GM23338 (cell line): ENCODE results near the gene SMOC2. TPM values are rescaled to one million over a fixed set of nuclear protein-coding genes. Genes with fewer than 3 reads are reported as not detected.

Source experiments
- ATAC-seq: fragments of 200-7000 bp; cut with Tn5 transposase; 3 replicates; pipeline ENCODE4 v1.9.1; 2020
- DNase-seq: peaks from one replicate; pipeline ENCODE4 v3.0.0-alpha.2; 2015; ENCODE audit warnings: low spot score
- H2AFZ ChIP-seq: fragments of 200-600 bp; sonication (generic); 2 replicates; pipeline ENCODE4 v1.8.0; 2016; ENCODE audit warnings: antibody characterized with exemption, mild to moderate bottlenecking, moderate library complexity
- H3F3A ChIP-seq: fragments of 200-600 bp; sonication (generic); replicated peaks from 2 replicates; pipeline ENCODE4 v1.8.0; 2017; ENCODE audit warnings: antibody characterized with exemption, mixed run types, low read depth
- H3K27ac ChIP-seq: fragments of 200-600 bp; sonication (generic); 2 replicates; pipeline ENCODE4 v1.6.1; 2016; ENCODE audit warnings: low read depth
- H3K27me3 ChIP-seq: fragments of 200-600 bp; sonication (generic); 2 replicates; pipeline ENCODE4 v1.8.0; 2016; ENCODE audit warnings: mild to moderate bottlenecking, mixed run types, moderate library complexity; ENCODE audit not compliant: insufficient read depth
- H3K36me3 ChIP-seq: fragments of 200-600 bp; sonication (generic); 2 replicates; pipeline ENCODE4 v1.8.0; 2016; ENCODE audit warnings: mild to moderate bottlenecking; ENCODE audit not compliant: insufficient read depth
- H3K4me1 ChIP-seq: fragments of 200-600 bp; sonication (generic); 2 replicates; pipeline ENCODE4 v1.8.0; 2016; ENCODE audit warnings: mild to moderate bottlenecking, moderate library complexity; ENCODE audit not compliant: insufficient read depth
- H3K4me2 ChIP-seq: fragments of 200-600 bp; sonication (generic); 2 replicates; pipeline ENCODE4 v1.7.1; 2017; ENCODE audit warnings: mixed run types
- H3K4me3 ChIP-seq: fragments of 200-600 bp; sonication (generic); 2 replicates; pipeline ENCODE4 v1.6.1; 2016; ENCODE audit warnings: mixed run types
- H3K79me2 ChIP-seq: fragments of 200-600 bp; sonication (generic); replicated peaks from 2 replicates; pipeline ENCODE4 v1.8.0; 2017; ENCODE audit warnings: mild to moderate bottlenecking; ENCODE audit not compliant: insufficient read depth
- H3K9me2 ChIP-seq: fragments of 200-600 bp; sonication (generic); 2 replicates; pipeline ENCODE4 v1.8.0; 2017; ENCODE audit not compliant: insufficient read depth
- H4K20me1 ChIP-seq: fragments of 200-600 bp; sonication (generic); replicated peaks from 2 replicates; pipeline ENCODE4 v1.8.0; 2017; ENCODE audit warnings: mild to moderate bottlenecking; ENCODE audit not compliant: insufficient read depth
- H3K27ac Mint-ChIP-seq: 2 replicates; pipeline ENCODE4 v1.8.0; 2020; ENCODE audit warnings: inconsistent platforms, mild to moderate bottlenecking, moderate library complexity, mixed read lengths
- H3K27me3 Mint-ChIP-seq: 3 replicates; pipeline ENCODE4 v1.8.0; 2022; ENCODE audit warnings: low read depth, mild to moderate bottlenecking, moderate library complexity, mixed read lengths, inconsistent platforms; ENCODE audit not compliant: insufficient read depth, poor library complexity
- H3K36me3 Mint-ChIP-seq: 3 replicates; pipeline ENCODE4 v1.8.0; 2021; ENCODE audit warnings: low read depth, mild to moderate bottlenecking, inconsistent platforms, moderate library complexity, mixed read lengths
- H3K4me1 Mint-ChIP-seq: 3 replicates; pipeline ENCODE4 v1.8.0; 2020; ENCODE audit warnings: mild to moderate bottlenecking, inconsistent platforms, mixed read lengths
- H3K4me3 Mint-ChIP-seq: 3 replicates; pipeline ENCODE4 v1.8.0; 2021; ENCODE audit warnings: moderate library complexity, mild to moderate bottlenecking, inconsistent platforms, mixed read lengths
- H3K9me3 Mint-ChIP-seq: 3 replicates; pipeline ENCODE4 v1.8.0; 2020; ENCODE audit warnings: moderate library complexity, mild to moderate bottlenecking, inconsistent platforms, mixed read lengths
- CREB1 ChIP-seq: fragments of 250-450 bp; sonication (Bioruptor Pico); IDR thresholded peaks from 2 replicates; pipeline ENCODE4 v1.5.0; 2020; ENCODE audit warnings: low read depth, mild to moderate bottlenecking, moderate library complexity
- CTCF ChIP-seq, 2 experiments: fragments of 200-600 bp in 1 of 2; sonication (generic) in 1 of 2; conservative IDR thresholded peaks; 2 replicates each; pipeline versions ENCODE4 v1.5.1 to v1.6.1; 2016 to 2017; ENCODE audit warnings: antibody characterized with exemption in 2 of 2, low read depth in 2 of 2, mild to moderate bottlenecking in 2 of 2, moderate library complexity in 1 of 2
- EZH2 ChIP-seq: fragments of 200-600 bp; sonication (generic); IDR thresholded peaks from one replicate; pipeline ENCODE4 v1.8.0; 2017; ENCODE audit warnings: antibody characterized with exemption, mild to moderate bottlenecking, low read depth; ENCODE audit not compliant: unreplicated experiment
- EZH2phosphoT487 ChIP-seq: fragments of 200-600 bp; sonication (generic); IDR thresholded peaks from one replicate; pipeline ENCODE4 v1.8.1; 2018; ENCODE audit warnings: antibody characterized with exemption; ENCODE audit not compliant: unreplicated experiment
- JUNB ChIP-seq: IDR thresholded peaks from one replicate; pipeline ENCODE4 v1.6.1; 2016; ENCODE audit warnings: antibody characterized with exemption; ENCODE audit not compliant: unreplicated experiment
- NANOG ChIP-seq: IDR thresholded peaks from 2 replicates; pipeline ENCODE4 v1.6.1; 2016; ENCODE audit warnings: antibody characterized with exemption, borderline replicate concordance
- POLR2AphosphoS5 ChIP-seq: IDR thresholded peaks from 2 replicates; pipeline ENCODE4 v1.6.1; 2016; ENCODE audit warnings: antibody characterized with exemption, low read depth
- STAT1 ChIP-seq: IDR thresholded peaks from one replicate; pipeline ENCODE4 v1.6.1; 2016; ENCODE audit warnings: antibody characterized with exemption; ENCODE audit not compliant: unreplicated experiment
- ZNF114 ChIP-seq: fragments of 250-450 bp; sonication (Bioruptor Pico); IDR thresholded peaks from 2 replicates; pipeline ENCODE4 v1.5.0; 2020; ENCODE audit warnings: mild to moderate bottlenecking, moderate library complexity
- ZNF331 ChIP-seq: fragments of 250-450 bp; sonication (Bioruptor Pico); IDR thresholded peaks from 2 replicates; pipeline ENCODE4 v1.5.0; 2020; ENCODE audit warnings: low read depth, mild to moderate bottlenecking, moderate library complexity
- polyA plus RNA-seq: library from polyadenylated mRNA; unstranded; fragments of >200 nt; fragmentation: Nextera tagmentation; extraction: Ambion mirVana; gene quantifications from 2 replicates; pipeline ENCODE4 v1.2.1, GENCODE V29; 2016
- total RNA-seq: library from RNA; depleted of rRNA; stranded (reverse); fragments of >200 nt; shearing (Covaris generic); gene quantifications from 2 replicates; pipeline ENCODE4 v1.2.3, GENCODE V29; 2014
- TF ChIP-seq, protein P1 (sequence below): IDR thresholded peaks from one replicate; pipeline ENCODE4 v1.6.1; 2018; ENCODE audit warnings: antibody characterized with exemption; ENCODE audit not compliant: unreplicated experiment
- TF ChIP-seq, protein P2 (sequence below): IDR thresholded peaks from 2 replicates; pipeline ENCODE4 v1.6.1; 2016; ENCODE audit warnings: antibody characterized with exemption
- TF ChIP-seq, protein P3 (sequence below): fragments of 250-450 bp; sonication (Bioruptor Pico); IDR thresholded peaks from 2 replicates; pipeline ENCODE4 v1.5.0; 2020; ENCODE audit warnings: mild to moderate bottlenecking, moderate library complexity

The SMOC2 gene
- total and polyA plus RNA-seq, 2 experiments from 2014 or later = 4.3 to 6.5 TPM

- H3K4me2 ChIP-seq = no peak overlapping the region
- Mint-ChIP-seq H3K27ac (no peak overlapping the region), H3K9me3 (peaks cover under 1% of the 10 kb centered on the region)
These were observed 270.8 kb downstream of the SMOC2 start for GRCh38 chr6:168711666-168712300.

More at GRCh38 chr6:168711666-168712300, 270.8 kb downstream of the SMOC2 start:
- Histone ChIP-seq H3F3A (no peaks in the 10 kb centered on the region), H3K79me2 (no peaks in the 10 kb centered on the region), H3K36me3 (no peaks in the 10 kb centered on the region), H3K9me2 (peaks cover 14% of the 10 kb centered on the region; the same call in 1 of the 2 replicates), H3K4me3 (no peak overlapping the region), H3K27ac (no peak overlapping the region), H3K4me1 (no peaks in the 10 kb centered on the region), H4K20me1 (no peaks in the 10 kb centered on the region), H3K27me3 (no peaks in the 10 kb centered on the region), H2AFZ (no peak overlapping the region)
- TF ChIP-seq STAT1 (no peak), ZNF331 (CRISPR knock-in tag) (no peak), EZH2phosphoT487 (no peak), JUNB (no peak), CREB1 (CRISPR knock-in tag) (no peak), POLR2AphosphoS5 (no peak), CTCF (conservative IDR thresholded peaks at IDR 0.05; ENCODE audit: low read depth in 2 of 2) (no peak), EZH2 (no peak), NANOG (no peak), ZNF114 (CRISPR knock-in tag) (no peak)
- TF ChIP-seq, protein P1, sequence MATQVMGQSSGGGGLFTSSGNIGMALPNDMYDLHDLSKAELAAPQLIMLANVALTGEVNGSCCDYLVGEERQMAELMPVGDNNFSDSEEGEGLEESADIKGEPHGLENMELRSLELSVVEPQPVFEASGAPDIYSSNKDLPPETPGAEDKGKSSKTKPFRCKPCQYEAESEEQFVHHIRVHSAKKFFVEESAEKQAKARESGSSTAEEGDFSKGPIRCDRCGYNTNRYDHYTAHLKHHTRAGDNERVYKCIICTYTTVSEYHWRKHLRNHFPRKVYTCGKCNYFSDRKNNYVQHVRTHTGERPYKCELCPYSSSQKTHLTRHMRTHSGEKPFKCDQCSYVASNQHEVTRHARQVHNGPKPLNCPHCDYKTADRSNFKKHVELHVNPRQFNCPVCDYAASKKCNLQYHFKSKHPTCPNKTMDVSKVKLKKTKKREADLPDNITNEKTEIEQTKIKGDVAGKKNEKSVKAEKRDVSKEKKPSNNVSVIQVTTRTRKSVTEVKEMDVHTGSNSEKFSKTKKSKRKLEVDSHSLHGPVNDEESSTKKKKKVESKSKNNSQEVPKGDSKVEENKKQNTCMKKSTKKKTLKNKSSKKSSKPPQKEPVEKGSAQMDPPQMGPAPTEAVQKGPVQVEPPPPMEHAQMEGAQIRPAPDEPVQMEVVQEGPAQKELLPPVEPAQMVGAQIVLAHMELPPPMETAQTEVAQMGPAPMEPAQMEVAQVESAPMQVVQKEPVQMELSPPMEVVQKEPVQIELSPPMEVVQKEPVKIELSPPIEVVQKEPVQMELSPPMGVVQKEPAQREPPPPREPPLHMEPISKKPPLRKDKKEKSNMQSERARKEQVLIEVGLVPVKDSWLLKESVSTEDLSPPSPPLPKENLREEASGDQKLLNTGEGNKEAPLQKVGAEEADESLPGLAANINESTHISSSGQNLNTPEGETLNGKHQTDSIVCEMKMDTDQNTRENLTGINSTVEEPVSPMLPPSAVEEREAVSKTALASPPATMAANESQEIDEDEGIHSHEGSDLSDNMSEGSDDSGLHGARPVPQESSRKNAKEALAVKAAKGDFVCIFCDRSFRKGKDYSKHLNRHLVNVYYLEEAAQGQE = no peak
- TF ChIP-seq, protein P2, sequence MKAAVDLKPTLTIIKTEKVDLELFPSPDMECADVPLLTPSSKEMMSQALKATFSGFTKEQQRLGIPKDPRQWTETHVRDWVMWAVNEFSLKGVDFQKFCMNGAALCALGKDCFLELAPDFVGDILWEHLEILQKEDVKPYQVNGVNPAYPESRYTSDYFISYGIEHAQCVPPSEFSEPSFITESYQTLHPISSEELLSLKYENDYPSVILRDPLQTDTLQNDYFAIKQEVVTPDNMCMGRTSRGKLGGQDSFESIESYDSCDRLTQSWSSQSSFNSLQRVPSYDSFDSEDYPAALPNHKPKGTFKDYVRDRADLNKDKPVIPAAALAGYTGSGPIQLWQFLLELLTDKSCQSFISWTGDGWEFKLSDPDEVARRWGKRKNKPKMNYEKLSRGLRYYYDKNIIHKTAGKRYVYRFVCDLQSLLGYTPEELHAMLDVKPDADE = no peak
- TF ChIP-seq, protein P3, sequence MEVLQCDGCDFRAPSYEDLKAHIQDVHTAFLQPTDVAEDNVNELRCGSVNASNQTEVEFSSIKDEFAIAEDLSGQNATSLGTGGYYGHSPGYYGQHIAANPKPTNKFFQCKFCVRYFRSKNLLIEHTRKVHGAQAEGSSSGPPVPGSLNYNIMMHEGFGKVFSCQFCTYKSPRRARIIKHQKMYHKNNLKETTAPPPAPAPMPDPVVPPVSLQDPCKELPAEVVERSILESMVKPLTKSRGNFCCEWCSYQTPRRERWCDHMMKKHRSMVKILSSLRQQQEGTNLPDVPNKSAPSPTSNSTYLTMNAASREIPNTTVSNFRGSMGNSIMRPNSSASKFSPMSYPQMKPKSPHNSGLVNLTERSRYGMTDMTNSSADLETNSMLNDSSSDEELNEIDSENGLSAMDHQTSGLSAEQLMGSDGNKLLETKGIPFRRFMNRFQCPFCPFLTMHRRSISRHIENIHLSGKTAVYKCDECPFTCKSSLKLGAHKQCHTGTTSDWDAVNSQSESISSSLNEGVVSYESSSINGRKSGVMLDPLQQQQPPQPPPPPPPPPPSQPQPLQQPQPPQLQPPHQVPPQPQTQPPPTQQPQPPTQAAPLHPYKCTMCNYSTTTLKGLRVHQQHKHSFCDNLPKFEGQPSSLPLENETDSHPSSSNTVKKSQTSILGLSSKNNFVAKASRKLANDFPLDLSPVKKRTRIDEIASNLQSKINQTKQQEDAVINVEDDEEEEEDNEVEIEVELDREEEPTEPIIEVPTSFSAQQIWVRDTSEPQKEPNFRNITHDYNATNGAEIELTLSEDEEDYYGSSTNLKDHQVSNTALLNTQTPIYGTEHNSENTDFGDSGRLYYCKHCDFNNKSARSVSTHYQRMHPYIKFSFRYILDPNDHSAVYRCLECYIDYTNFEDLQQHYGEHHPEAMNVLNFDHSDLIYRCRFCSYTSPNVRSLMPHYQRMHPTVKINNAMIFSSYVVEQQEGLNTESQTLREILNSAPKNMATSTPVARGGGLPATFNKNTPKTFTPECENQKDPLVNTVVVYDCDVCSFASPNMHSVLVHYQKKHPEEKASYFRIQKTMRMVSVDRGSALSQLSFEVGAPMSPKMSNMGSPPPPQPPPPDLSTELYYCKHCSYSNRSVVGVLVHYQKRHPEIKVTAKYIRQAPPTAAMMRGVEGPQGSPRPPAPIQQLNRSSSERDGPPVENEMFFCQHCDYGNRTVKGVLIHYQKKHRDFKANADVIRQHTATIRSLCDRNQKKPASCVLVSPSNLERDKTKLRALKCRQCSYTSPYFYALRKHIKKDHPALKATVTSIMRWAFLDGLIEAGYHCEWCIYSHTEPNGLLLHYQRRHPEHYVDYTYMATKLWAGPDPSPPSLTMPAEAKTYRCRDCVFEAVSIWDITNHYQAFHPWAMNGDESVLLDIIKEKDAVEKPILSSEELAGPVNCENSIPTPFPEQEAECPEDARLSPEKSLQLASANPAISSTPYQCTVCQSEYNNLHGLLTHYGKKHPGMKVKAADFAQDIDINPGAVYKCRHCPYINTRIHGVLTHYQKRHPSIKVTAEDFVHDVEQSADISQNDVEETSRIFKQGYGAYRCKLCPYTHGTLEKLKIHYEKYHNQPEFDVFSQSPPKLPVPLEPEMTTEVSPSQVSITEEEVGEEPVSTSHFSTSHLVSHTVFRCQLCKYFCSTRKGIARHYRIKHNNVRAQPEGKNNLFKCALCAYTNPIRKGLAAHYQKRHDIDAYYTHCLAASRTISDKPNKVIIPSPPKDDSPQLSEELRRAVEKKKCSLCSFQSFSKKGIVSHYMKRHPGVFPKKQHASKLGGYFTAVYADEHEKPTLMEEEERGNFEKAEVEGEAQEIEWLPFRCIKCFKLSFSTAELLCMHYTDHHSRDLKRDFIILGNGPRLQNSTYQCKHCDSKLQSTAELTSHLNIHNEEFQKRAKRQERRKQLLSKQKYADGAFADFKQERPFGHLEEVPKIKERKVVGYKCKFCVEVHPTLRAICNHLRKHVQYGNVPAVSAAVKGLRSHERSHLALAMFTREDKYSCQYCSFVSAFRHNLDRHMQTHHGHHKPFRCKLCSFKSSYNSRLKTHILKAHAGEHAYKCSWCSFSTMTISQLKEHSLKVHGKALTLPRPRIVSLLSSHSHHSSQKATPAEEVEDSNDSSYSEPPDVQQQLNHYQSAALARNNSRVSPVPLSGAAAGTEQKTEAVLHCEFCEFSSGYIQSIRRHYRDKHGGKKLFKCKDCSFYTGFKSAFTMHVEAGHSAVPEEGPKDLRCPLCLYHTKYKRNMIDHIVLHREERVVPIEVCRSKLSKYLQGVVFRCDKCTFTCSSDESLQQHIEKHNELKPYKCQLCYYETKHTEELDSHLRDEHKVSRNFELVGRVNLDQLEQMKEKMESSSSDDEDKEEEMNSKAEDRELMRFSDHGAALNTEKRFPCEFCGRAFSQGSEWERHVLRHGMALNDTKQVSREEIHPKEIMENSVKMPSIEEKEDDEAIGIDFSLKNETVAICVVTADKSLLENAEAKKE = no peak
- Mint-ChIP-seq H3K4me3 (no peak overlapping the region), H3K27me3 (peaks cover 10% of the 10 kb centered on the region), H3K36me3 (peaks cover 18% of the 10 kb centered on the region), H3K4me1 (no peaks in the 10 kb centered on the region; the same call in 2 of the 3 replicates)
- ATAC-seq = no peak
- no peak for DNase-seq
